K562 (cell line): Measurements from ENCODE around the gene SLC6A20. TPM values are rescaled to one million over a fixed set of nuclear protein-coding genes. Genes with fewer than 3 reads are reported as not detected.

ENCODE experiments used
- ATAC-seq: fragments of 200-7000 bp; cut with Tn5 transposase; 3 replicates; pipeline ENCODE4 v1.9.1; 2020; ENCODE audit warnings: moderate library complexity
- BruUV-seq: library from RNA; stranded (reverse); fragments of 400-500 nt; replicated peaks from 2 replicates; lab custom pipeline; 2021; lab: Mats Ljungman, UMichigan
- CTCF ChIA-PET: fragments of 300-600 bp; formaldehyde crosslinking; extraction: SDS; loops from one replicate; lab custom pipeline; 2021; ENCODE audit warnings: low intra/inter-chr PET ratio; lab: Yijun Ruan, JAX
- POLR2A ChIA-PET: fragments of 300-600, 350-650 bp; sonication (Branson Sonifier 250); formaldehyde crosslinking; extraction: SDS; loops from one replicate; lab custom pipeline; 2021; ENCODE audit warnings: antibody characterized with exemption, inconsistent platforms; lab: Yijun Ruan, JAX
- DNase-seq, 4 experiments: peaks; one replicate each; pipeline versions ENCODE4 v3.0.0 to v3.0.0-alpha.2; 2011 to 2018; ENCODE audit warnings: low spot score in 3 of 4, mixed read lengths in 3 of 4; ENCODE audit errors: extremely low read depth in 1 of 4
- FAIRE-seq: peaks from 2 replicates; lab custom pipeline; 2011; peaks lifted over from hg19 to GRCh38; lab: Jason Lieb, UNC
- H2AFZ ChIP-seq: 2 replicates; pipeline ENCODE4 v1.6.0; 2011; ENCODE audit warnings: low read depth, low read length, control low read depth, inconsistent platforms
- H3K27ac ChIP-seq: fragments of 200-600 bp; 3 replicates; pipeline ENCODE4 v1.8.0; 2011; ENCODE audit warnings: low read depth, mild to moderate bottlenecking, control low read depth, inconsistent platforms, low read length, moderate library complexity, mixed read lengths; ENCODE audit errors: extremely low read depth
- H3K27me3 ChIP-seq, 2 experiments: fragments of 300-600 bp in 1 of 2; 2 replicates in 1 of 2; 3 replicates in 1 of 2; pipeline versions ENCODE4 v1.6.0 to v1.8.0; 2011; ENCODE audit warnings: inconsistent platforms in 2 of 2, low read length in 2 of 2, mild to moderate bottlenecking in 1 of 2, mixed read lengths in 1 of 2, moderate library complexity in 1 of 2; ENCODE audit not compliant: control insufficient read depth in 2 of 2, insufficient read depth in 2 of 2
- H3K36me3 ChIP-seq: fragments of 300-600 bp; 3 replicates; pipeline ENCODE4 v1.8.0; 2011; ENCODE audit warnings: mild to moderate bottlenecking, low read length, inconsistent platforms; ENCODE audit not compliant: control insufficient read depth, insufficient read depth
- H3K4me1 ChIP-seq, 2 experiments: fragments of 200-600 bp in 1 of 2; replicated peaks in 1 of 2; 2 replicates in 1 of 2; 3 replicates in 1 of 2; pipeline versions ENCODE4 v1.5.1 to v1.8.0; 2011; ENCODE audit warnings: inconsistent platforms in 2 of 2, low read length in 2 of 2, mild to moderate bottlenecking in 1 of 2, mixed read lengths in 1 of 2, moderate library complexity in 1 of 2; ENCODE audit not compliant: control insufficient read depth in 2 of 2, insufficient read depth in 2 of 2
- H3K4me2 ChIP-seq: 2 replicates; pipeline ENCODE4 v1.6.1; 2011; ENCODE audit warnings: low read length, control low read depth, inconsistent platforms, mixed read lengths; ENCODE audit not compliant: insufficient read depth
- H3K4me3 ChIP-seq: fragments of 200-600 bp; sonication (generic), shearing (Covaris generic); 2 replicates; pipeline ENCODE4 v1.5.1; 2016; ENCODE audit warnings: control low read depth, inconsistent platforms
- H3K79me2 ChIP-seq: fragments of 200-600 bp; 3 replicates; pipeline ENCODE4 v1.8.0; 2011; ENCODE audit warnings: low read length, inconsistent platforms; ENCODE audit not compliant: control insufficient read depth, insufficient read depth
- H3K9ac ChIP-seq, 2 experiments: 2 replicates each; pipeline versions ENCODE4 v1.6.0 to v1.6.1; 2011; ENCODE audit warnings: low read depth in 2 of 2, low read length in 2 of 2, control low read depth in 1 of 2, inconsistent platforms in 1 of 2, mild to moderate bottlenecking in 1 of 2, mixed read lengths in 1 of 2; ENCODE audit not compliant: insufficient read depth in 1 of 2
- H3K9me1 ChIP-seq: one replicate; pipeline ENCODE4 v1.6.0; 2011; ENCODE audit warnings: inconsistent platforms, mild to moderate bottlenecking, low read length, moderate library complexity; ENCODE audit not compliant: control insufficient read depth, insufficient read depth
- H3K9me3 ChIP-seq: replicated peaks from 2 replicates; pipeline ENCODE4 v1.5.1; 2011; ENCODE audit warnings: low read depth, low read length, inconsistent platforms; ENCODE audit not compliant: control insufficient read depth, insufficient read depth
- H4K20me1 ChIP-seq: replicated peaks from 2 replicates; pipeline ENCODE4 v1.6.1; 2011; ENCODE audit warnings: low read length, inconsistent platforms, mixed read lengths; ENCODE audit not compliant: control insufficient read depth, insufficient read depth
- C11orf30 ChIP-seq: fragments of 450-650 bp; IDR thresholded peaks from 2 replicates; pipeline ENCODE4 v1.6.1; 2016; ENCODE audit warnings: low read depth, mild to moderate bottlenecking
- DDX20 ChIP-seq: fragments of 450-650 bp; IDR thresholded peaks from 2 replicates; pipeline ENCODE4 v1.6.1; 2016; ENCODE audit warnings: missing genetic modification characterization, low read depth, mild to moderate bottlenecking, missing compliant biosample characterization, moderate library complexity
- ZNF316 ChIP-seq: fragments of 450-650 bp; IDR thresholded peaks from 2 replicates; pipeline ENCODE4 v1.6.1; 2016
- ZNF395 ChIP-seq: fragments of 200-800 bp; sonication (Bioruptor generic); IDR thresholded peaks from 2 replicates; pipeline ENCODE4 v1.6.1; 2017; ENCODE audit warnings: missing genetic modification characterization, missing compliant biosample characterization
- WGBS: fragments of 100-300 bp; shearing (Covaris generic); methylation state at CpG from one replicate; pipeline ENCODE4 v1.1.6; 2016; ENCODE audit warnings: low coverage, mixed read lengths; ENCODE audit not compliant: insufficient coverage; ENCODE audit errors: missing lambda C conversion rate; 5-methylcytosine and 5-hydroxymethylcytosine counted together
- in situ Hi-C: fragments of 300-500 bp; cut with MboI; formaldehyde crosslinking; loops from 4 replicates; pipeline ENCODE4 v1.15.0; 2018; ENCODE audit warnings: inconsistent platforms, mixed read lengths
- intact Hi-C: fragments of 100-400 bp; cut with micrococcal nuclease; formaldehyde crosslinking; loops from 2 replicates; pipeline ENCODE4 v1.14.2; 2022
- polyA plus RNA-seq, 8 experiments: library from polyadenylated mRNA; depleted of rRNA in 4 of 8; stranded (reverse) in 5 of 8; unstranded in 3 of 8; fragments of >200 nt; fragmentation: Nextera tagmentation in 2 of 8; fragmentation: Illumina TruSeq in 1 of 8; extraction: Ambion mirVana in 2 of 8; extraction: Trizol in 1 of 8; gene quantifications; 2 replicates each; pipeline versions ENCODE4 v1.2.1 to v1.2.3, GENCODE V29; 2011 to 2014; ENCODE audit warnings: inconsistent platforms in 1 of 8, missing spikeins in 1 of 8
- small RNA-seq: library from RNA; depleted of rRNA; stranded (forward); fragments of <200 nt; gene quantifications from one replicate; pipeline ENCODE3, GENCODE V24; 2014
- total RNA-seq, 7 experiments: library from RNA; depleted of rRNA in 6 of 7; stranded (reverse); fragments of >200 nt in 6 of 7; fragmentation: Illumina TruSeq in 2 of 7; extraction: Trizol in 2 of 7; gene quantifications; 2 replicates each; pipeline versions ENCODE4 v1.2.1 to v1.2.3, GENCODE V29; 2011 to 2021; ENCODE audit warnings: low replicate concordance in 1 of 7

The SLC6A20 gene
- total and polyA plus RNA-seq, 9 of the 15 experiments (the other 6 are each of a cell fraction or from before 2014, with no cell fraction given): not detected

- Histone ChIP-seq H3K4me2 (no peak overlapping the region), H3K4me1 (no peaks in the 10 kb centered on the region), H3K9ac (no peak overlapping the region), H3K36me3 (peaks cover 75% of the 10 kb centered on the region), H3K4me3 (no peak overlapping the region), H2AFZ (no peak overlapping the region), H4K20me1 (no peaks in the 10 kb centered on the region), H3K9me1 (no peaks in the 10 kb centered on the region), H3K9me3 (no peaks in the 10 kb centered on the region), H3K27ac (no peak overlapping the region), H3K27me3 (no peaks in the 10 kb centered on the region), H3K79me2 (peaks cover 24% of the 10 kb centered on the region)
- TF ChIP-seq C11orf30 (peak; percentile 46; the same call in 1 of the 2 replicates), DDX20 (tag) (no peak), ZNF395 (no peak), ZNF316 (peak; percentile 77)
- 82% methylated on average over 2 of the region's 2 CpGs for WGBS
- DNase-seq (no peak), FAIRE-seq (no peak), ATAC-seq (no peak)
- intact Hi-C loops: no loop called here
- ChIA-PET CTCF (no interaction called here), POLR2A (interaction anchor here (0.6 to 3.1 kb wide), 6 partner anchors 10 to 325 kb away, joined by 3 to 15 read pairs (median 4); no protein-coding TSS in a partner anchor)
- in situ Hi-C loops: no loop called here
- BruUV-seq: TSS peak; percentile 5
Measured at GRCh38 chr3:45705839-45706808, 90.2 kb downstream of the SLC6A20 start.

Small RNA genes lying within 50 kb of the gene (small RNA-seq; reads per million reads assigned to genes)
- not detected for gene RN7SL145P

Other genes starting within 250 kb of the SLC6A20 start
- gene LIMD1, start 201.8 kb downstream of the SLC6A20 start, total RNA-seq (2014; rRNA removed): 12.4 and 19.0 TPM in 2 replicates
- 12.9 and 15.4 TPM in 2 replicates for gene LIMD1, start 201.8 kb downstream of the SLC6A20 start, total RNA-seq (2014; rRNA removed; fragmentation: Illumina TruSeq; extraction: Trizol)
- 15.8 and 17.7 TPM in 2 replicates for gene LIMD1, start 201.8 kb downstream of the SLC6A20 start, total RNA-seq (2015; rRNA removed; fragmentation: Illumina TruSeq; extraction: Trizol)
- gene LIMD1, start 201.8 kb downstream of the SLC6A20 start, total RNA-seq (2021): 31.2 and 34.5 TPM in 2 replicates
- gene LIMD1, start 201.8 kb downstream of the SLC6A20 start, polyA plus RNA-seq (2011; rRNA removed): 21.2 and 25.8 TPM in 2 replicates
- gene LIMD1, start 201.8 kb downstream of the SLC6A20 start, polyA plus RNA-seq (2014; fragmentation: Illumina TruSeq; extraction: Trizol): 15.7 and 16.9 TPM in 2 replicates
- gene LIMD1, start 201.8 kb downstream of the SLC6A20 start, polyA plus RNA-seq (2014; fragmentation: Nextera tagmentation; extraction: Ambion mirVana): 1 to 10 TPM; 1.3 to 1.4 TPM
- 15.6 and 17.5 TPM in 2 replicates for gene LIMD1, start 201.8 kb downstream of the SLC6A20 start, polyA plus RNA-seq (2014; rRNA removed)
- 25.7 and 29.6 TPM in 2 replicates for gene SACM1L, start 107.1 kb downstream of the SLC6A20 start, total RNA-seq (2014; rRNA removed)
- gene SACM1L, start 107.1 kb downstream of the SLC6A20 start, total RNA-seq (2014; rRNA removed; fragmentation: Illumina TruSeq; extraction: Trizol): 37.4 and 41.8 TPM in 2 replicates
- gene SACM1L, start 107.1 kb downstream of the SLC6A20 start, total RNA-seq (2015; rRNA removed; fragmentation: Illumina TruSeq; extraction: Trizol): 32.8 and 39.3 TPM in 2 replicates
- 51.2 and 52.7 TPM in 2 replicates for gene SACM1L, start 107.1 kb downstream of the SLC6A20 start, total RNA-seq (2021)
- gene SACM1L, start 107.1 kb downstream of the SLC6A20 start, polyA plus RNA-seq (2011; rRNA removed): 56.6 and 67.2 TPM in 2 replicates
- 45.3 and 50.4 TPM in 2 replicates for gene SACM1L, start 107.1 kb downstream of the SLC6A20 start, polyA plus RNA-seq (2014; fragmentation: Illumina TruSeq; extraction: Trizol)
- 10 to 100 TPM; 33.0 to 50.4 TPM for gene SACM1L, start 107.1 kb downstream of the SLC6A20 start, polyA plus RNA-seq (2014; fragmentation: Nextera tagmentation; extraction: Ambion mirVana)
- 40.3 and 43.5 TPM in 2 replicates for gene SACM1L, start 107.1 kb downstream of the SLC6A20 start, polyA plus RNA-seq (2014; rRNA removed)
- gene LZTFL1, start 45.6 kb upstream of the SLC6A20 start, total RNA-seq (2014; rRNA removed): 10.0 and 11.7 TPM in 2 replicates
- 13.9 and 15.4 TPM in 2 replicates for gene LZTFL1, start 45.6 kb upstream of the SLC6A20 start, total RNA-seq (2014; rRNA removed; fragmentation: Illumina TruSeq; extraction: Trizol)
- gene LZTFL1, start 45.6 kb upstream of the SLC6A20 start, total RNA-seq (2015; rRNA removed; fragmentation: Illumina TruSeq; extraction: Trizol): 11.0 and 13.1 TPM in 2 replicates
- 15.3 TPM in 2 replicates for gene LZTFL1, start 45.6 kb upstream of the SLC6A20 start, total RNA-seq (2021)
- gene LZTFL1, start 45.6 kb upstream of the SLC6A20 start, polyA plus RNA-seq (2011; rRNA removed): 30.2 and 33.7 TPM in 2 replicates
- gene LZTFL1, start 45.6 kb upstream of the SLC6A20 start, polyA plus RNA-seq (2014; fragmentation: Illumina TruSeq; extraction: Trizol): 21.1 and 21.8 TPM in 2 replicates
- gene LZTFL1, start 45.6 kb upstream of the SLC6A20 start, polyA plus RNA-seq (2014; fragmentation: Nextera tagmentation; extraction: Ambion mirVana): 10 to 100 TPM; 10.7 to 17.3 TPM
- 15.1 and 15.8 TPM in 2 replicates for gene LZTFL1, start 45.6 kb upstream of the SLC6A20 start, polyA plus RNA-seq (2014; rRNA removed)
- gene CCR9, start 90.0 kb upstream of the SLC6A20 start, total RNA-seq (2014; rRNA removed): not detected in 2 replicates
- not detected in 2 replicates for gene CCR9, start 90.0 kb upstream of the SLC6A20 start, total RNA-seq (2014; rRNA removed; fragmentation: Illumina TruSeq; extraction: Trizol)
- gene CCR9, start 90.0 kb upstream of the SLC6A20 start, total RNA-seq (2015; rRNA removed; fragmentation: Illumina TruSeq; extraction: Trizol): not detected in 2 replicates
- not detected in 2 replicates for gene CCR9, start 90.0 kb upstream of the SLC6A20 start, total RNA-seq (2021)
- not detected in 2 replicates for gene CCR9, start 90.0 kb upstream of the SLC6A20 start, polyA plus RNA-seq (2011; rRNA removed)
- not detected in 2 replicates for gene CCR9, start 90.0 kb upstream of the SLC6A20 start, polyA plus RNA-seq (2014; fragmentation: Illumina TruSeq; extraction: Trizol)
- gene CCR9, start 90.0 kb upstream of the SLC6A20 start, polyA plus RNA-seq (2014; fragmentation: Nextera tagmentation; extraction: Ambion mirVana): not detected
- not detected in 2 replicates for gene CCR9, start 90.0 kb upstream of the SLC6A20 start, polyA plus RNA-seq (2014; rRNA removed)
- not detected in 2 replicates for gene CXCR6, start 146.9 kb upstream of the SLC6A20 start, total RNA-seq (2014; rRNA removed)
- gene CXCR6, start 146.9 kb upstream of the SLC6A20 start, total RNA-seq (2014; rRNA removed; fragmentation: Illumina TruSeq; extraction: Trizol): not detected in 2 replicates
- not detected in 2 replicates for gene CXCR6, start 146.9 kb upstream of the SLC6A20 start, total RNA-seq (2015; rRNA removed; fragmentation: Illumina TruSeq; extraction: Trizol)
- not detected in 2 replicates for gene CXCR6, start 146.9 kb upstream of the SLC6A20 start, total RNA-seq (2021)
- not detected in 2 replicates for gene CXCR6, start 146.9 kb upstream of the SLC6A20 start, polyA plus RNA-seq (2011; rRNA removed)
- gene CXCR6, start 146.9 kb upstream of the SLC6A20 start, polyA plus RNA-seq (2014; fragmentation: Illumina TruSeq; extraction: Trizol): not detected in 2 replicates
- gene CXCR6, start 146.9 kb upstream of the SLC6A20 start, polyA plus RNA-seq (2014; fragmentation: Nextera tagmentation; extraction: Ambion mirVana): under 1 TPM in 1 of 2 experiments, not detected in 1; 0.28 TPM
- not detected in 2 replicates for gene CXCR6, start 146.9 kb upstream of the SLC6A20 start, polyA plus RNA-seq (2014; rRNA removed)
- 6.7 and 7.9 TPM in 2 replicates for gene FYCO1, start 199.3 kb upstream of the SLC6A20 start, total RNA-seq (2014; rRNA removed)
- gene FYCO1, start 199.3 kb upstream of the SLC6A20 start, total RNA-seq (2014; rRNA removed; fragmentation: Illumina TruSeq; extraction: Trizol): 7.4 and 8.3 TPM in 2 replicates
- 8.6 and 9.1 TPM in 2 replicates for gene FYCO1, start 199.3 kb upstream of the SLC6A20 start, total RNA-seq (2015; rRNA removed; fragmentation: Illumina TruSeq; extraction: Trizol)
- gene FYCO1, start 199.3 kb upstream of the SLC6A20 start, total RNA-seq (2021): 11.8 and 13.8 TPM in 2 replicates
- gene FYCO1, start 199.3 kb upstream of the SLC6A20 start, polyA plus RNA-seq (2011; rRNA removed): 7.2 and 7.7 TPM in 2 replicates
- 10.6 and 11.1 TPM in 2 replicates for gene FYCO1, start 199.3 kb upstream of the SLC6A20 start, polyA plus RNA-seq (2014; fragmentation: Illumina TruSeq; extraction: Trizol)
- 1 to 10 TPM; 2.1 to 3.0 TPM for gene FYCO1, start 199.3 kb upstream of the SLC6A20 start, polyA plus RNA-seq (2014; fragmentation: Nextera tagmentation; extraction: Ambion mirVana)
- 7.4 and 9.6 TPM in 2 replicates for gene FYCO1, start 199.3 kb upstream of the SLC6A20 start, polyA plus RNA-seq (2014; rRNA removed)
- gene XCR1, start 230.9 kb upstream of the SLC6A20 start, total RNA-seq (2014; rRNA removed): not detected in 2 replicates
- not detected in 2 replicates for gene XCR1, start 230.9 kb upstream of the SLC6A20 start, total RNA-seq (2014; rRNA removed; fragmentation: Illumina TruSeq; extraction: Trizol)
- not detected in 2 replicates for gene XCR1, start 230.9 kb upstream of the SLC6A20 start, total RNA-seq (2015; rRNA removed; fragmentation: Illumina TruSeq; extraction: Trizol)
- not detected in 2 replicates for gene XCR1, start 230.9 kb upstream of the SLC6A20 start, total RNA-seq (2021)
- gene XCR1, start 230.9 kb upstream of the SLC6A20 start, polyA plus RNA-seq (2011; rRNA removed): not detected in 2 replicates
- not detected in 2 replicates for gene XCR1, start 230.9 kb upstream of the SLC6A20 start, polyA plus RNA-seq (2014; fragmentation: Illumina TruSeq; extraction: Trizol)
- not detected for gene XCR1, start 230.9 kb upstream of the SLC6A20 start, polyA plus RNA-seq (2014; fragmentation: Nextera tagmentation; extraction: Ambion mirVana)
- not detected in 2 replicates for gene XCR1, start 230.9 kb upstream of the SLC6A20 start, polyA plus RNA-seq (2014; rRNA removed)